CD4-positive, alpha-beta T cell treated with Interleukin-10 for 1 hour (primary cell): ENCODE measurements around the gene IGSF8.
A peak's percentile ranks its signal among the peaks of the same experiment; 100 is the strongest.
"Not testable (repeated sequence)": the region's sequence is repeated elsewhere in the genome, so short reads cannot be mapped to it uniquely, and the experiment has no call there.

Experiments
- DNase-seq: peaks from one replicate; pipeline ENCODE4 v3.0.0-alpha.2; 2020

The IGSF8 gene

DNA sequence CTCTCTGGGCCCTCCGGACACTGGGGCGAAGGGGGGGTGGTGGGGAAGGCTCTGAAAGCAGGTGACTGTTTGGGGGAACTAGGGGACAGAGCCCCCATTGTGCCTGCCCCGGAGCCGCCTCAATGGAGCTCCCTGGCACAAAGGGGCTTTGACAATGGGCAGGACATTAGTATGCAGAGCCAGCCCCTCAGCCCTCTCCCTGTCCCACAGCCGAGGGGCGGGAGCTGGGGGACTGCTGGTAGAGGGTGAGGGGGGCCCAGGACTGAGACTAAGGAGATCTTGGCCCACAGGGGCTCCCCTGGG is 36.2 kb downstream of the IGSF8 start:
- DNase-seq = no peak

DNA sequence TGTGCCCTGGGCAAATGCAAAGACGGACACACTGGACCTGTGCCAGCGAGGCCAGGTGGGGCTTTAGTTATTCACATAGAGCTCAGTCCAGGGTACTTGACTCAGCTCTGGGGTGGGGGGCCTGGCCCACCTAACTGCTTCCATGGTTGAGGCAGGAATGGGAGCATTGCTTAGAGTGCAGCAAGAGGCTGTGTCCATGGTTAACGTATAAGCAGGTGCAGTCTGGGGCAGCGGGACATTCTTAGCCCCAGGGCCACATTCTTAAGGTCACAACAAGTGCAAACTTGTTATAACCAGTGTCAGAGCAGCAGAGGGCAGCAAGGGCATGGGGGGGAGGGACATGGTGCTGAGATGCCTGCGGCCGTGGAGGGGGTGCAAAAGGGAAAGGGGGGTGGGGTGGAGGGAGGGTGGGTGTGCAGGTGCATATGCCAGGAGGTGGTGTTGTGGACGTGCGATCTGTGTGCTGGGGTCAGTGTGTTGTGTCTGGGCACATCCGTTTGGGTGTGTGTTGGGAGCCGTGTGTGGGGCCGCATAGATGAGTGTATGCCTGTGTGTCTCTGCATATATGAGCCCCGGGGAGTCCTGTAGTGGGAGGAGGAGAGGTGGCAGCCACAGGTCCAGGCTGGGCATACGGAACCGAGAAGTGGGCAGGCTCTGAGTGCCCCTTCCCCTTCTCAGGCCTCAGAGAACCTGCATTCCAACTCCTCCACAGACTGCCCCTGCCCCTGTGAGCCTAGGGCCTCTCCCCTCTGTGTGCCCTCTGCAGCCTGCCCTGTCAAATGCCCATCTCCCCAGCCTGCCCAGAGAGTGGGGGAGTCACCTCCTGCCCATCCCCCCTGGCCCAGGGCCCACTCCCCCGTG is 36.8 kb downstream of the IGSF8 start:
- no peak for DNase-seq

GRCh38 chr1:160058087-160058486 is 40.3 kb downstream of the IGSF8 start:
- no peak for DNase-seq

- no peak for DNase-seq
Measured at GRCh38 chr1:160056648-160057169, 41.7 kb downstream of the IGSF8 start.

- no peak for DNase-seq
Measured at GRCh38 chr1:160053548-160054365, 44.7 kb downstream of the IGSF8 start.

- DNase-seq = no peak
Measured at GRCh38 chr1:160052936-160053335, 45.5 kb downstream of the IGSF8 start.

- no peak for DNase-seq
Measured at GRCh38 chr1:160050619-160051018, 47.8 kb downstream of the IGSF8 start.

DNA sequence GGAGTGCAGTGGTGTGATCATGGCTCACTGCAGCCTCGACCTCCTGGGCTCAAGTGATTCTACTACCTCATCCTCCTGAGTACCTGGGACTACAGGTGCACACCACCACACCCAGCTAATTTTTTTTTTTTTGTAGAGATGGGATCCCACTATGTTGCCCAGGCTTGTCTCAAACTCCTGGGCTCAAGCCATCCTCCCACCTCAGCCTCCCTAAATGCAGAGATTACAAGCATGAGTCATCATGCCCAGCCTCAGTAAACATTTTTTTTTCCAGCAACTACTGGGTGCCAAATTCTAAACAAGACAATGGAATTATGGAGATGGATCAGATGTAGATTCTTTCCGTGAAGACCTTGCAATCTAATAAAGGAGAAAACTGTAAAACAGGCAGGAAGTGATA is 48.2 kb downstream of the IGSF8 start:
- DNase-seq = not testable (repeated sequence)

DNA sequence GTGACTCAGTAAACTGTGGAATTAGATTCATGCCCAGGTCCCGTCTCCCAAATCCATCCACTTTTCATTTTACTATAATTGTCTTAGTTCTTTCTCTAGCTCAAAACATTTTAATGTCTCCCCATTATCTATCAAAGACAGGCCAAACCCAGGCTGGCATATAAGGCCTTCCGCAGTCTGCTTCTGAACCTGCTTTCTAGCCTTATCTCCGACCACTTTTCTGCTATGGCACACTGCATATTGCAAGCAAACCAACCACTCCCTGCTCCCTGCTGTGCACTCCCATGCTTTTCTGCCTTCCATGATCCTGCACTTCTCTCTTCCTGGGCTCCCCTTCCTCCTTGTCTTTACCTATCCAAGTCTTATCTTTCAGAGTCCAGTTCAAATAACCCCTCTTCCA is 49.3 kb downstream of the IGSF8 start:
- no peak for DNase-seq

- no peak for DNase-seq
Measured at GRCh38 chr1:160048335-160048734, 50.1 kb downstream of the IGSF8 start.

DNA sequence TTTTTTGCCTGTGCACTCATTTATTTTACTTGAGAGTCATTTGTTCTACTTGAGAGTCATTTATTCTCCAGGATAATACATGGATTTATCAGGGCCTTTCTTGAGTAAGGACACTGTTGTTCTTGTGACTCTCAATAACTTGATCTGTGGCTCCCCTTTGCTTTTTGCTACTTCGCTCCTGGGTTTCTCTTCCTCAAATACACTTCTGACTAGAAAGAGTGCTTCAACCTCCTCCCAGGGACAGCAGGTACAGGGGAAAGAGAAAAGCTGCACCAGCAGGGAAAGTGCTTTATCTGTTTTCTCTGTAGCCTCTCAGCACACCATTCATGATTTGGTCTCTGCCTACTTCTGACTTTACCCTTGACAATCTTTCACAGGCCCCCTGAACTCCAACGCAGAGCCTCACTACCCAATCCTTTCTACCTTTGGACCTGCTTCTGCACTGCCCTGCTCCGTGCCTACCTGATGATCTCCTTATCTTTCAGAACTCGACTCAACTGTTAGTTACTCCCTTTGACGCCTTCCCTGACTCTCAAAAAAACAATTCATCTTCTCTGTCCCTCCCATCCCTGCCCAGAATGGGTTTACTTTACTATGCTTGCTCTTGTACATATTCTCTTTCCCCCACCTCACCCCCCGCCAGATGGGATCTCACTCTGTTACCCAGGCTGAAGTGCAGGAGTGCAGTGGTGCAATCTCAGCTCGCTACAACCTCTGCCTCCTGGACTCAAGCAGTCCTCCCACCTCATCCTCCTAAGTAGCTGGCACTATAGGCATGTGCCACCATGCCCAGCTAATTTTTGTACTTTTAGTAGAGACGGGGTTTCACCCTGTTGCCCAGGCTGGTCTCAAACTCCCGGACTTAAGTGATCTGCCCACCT is 51.1 kb downstream of the IGSF8 start:
- DNase-seq = no peak

GRCh38 chr1:160046494-160047110 is 51.8 kb downstream of the IGSF8 start:
- peak; percentile 64 for DNase-seq

DNA sequence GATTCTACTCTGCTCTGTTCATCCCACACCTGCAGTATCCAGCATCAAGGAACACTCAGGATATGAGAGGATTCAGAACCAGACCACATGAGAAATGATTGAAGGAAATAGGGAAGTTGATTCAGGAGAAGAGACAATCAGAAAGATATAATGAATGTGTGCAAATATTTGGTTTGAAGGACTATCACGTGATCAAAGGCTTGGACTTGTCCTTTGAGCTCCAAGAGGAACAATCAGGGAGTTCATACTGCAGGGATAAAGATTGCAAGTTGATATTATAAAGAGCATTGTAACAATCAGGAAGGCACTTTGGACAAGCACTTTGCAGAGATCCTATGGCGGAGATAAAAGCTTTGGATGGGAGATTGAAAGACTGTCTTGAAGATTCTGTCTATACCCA is 52.8 kb downstream of the IGSF8 start:
- no peak for DNase-seq

- no peak for DNase-seq
Measured at GRCh38 chr1:160043543-160043942, 54.9 kb downstream of the IGSF8 start.
